GM08714 (cell line): ENCODE data around the gene PROK1.

Source experiments
- H3K4me3 ChIP-seq: fragments of 200-500 bp; sonication (Bioruptor generic); 2 replicates; pipeline ENCODE4 v1.5.1; 2014; ENCODE audit warnings: mild to moderate bottlenecking, low read length, inconsistent platforms
- ZNF274 ChIP-seq: IDR thresholded peaks from 2 replicates; pipeline ENCODE4 v1.6.1; 2012; ENCODE audit warnings: mild to moderate bottlenecking, low read depth, low read length

PROK1 gene

GRCh38 chr1:110465038-110465813 lies 14.3 kb downstream of the PROK1 start:
- no peak for TF ChIP-seq ZNF274
- no peak overlapping the region for H3K4me3 ChIP-seq

GRCh38 chr1:110465814-110466380 lies 14.9 kb downstream of the PROK1 start:
- no peak for TF ChIP-seq ZNF274
- H3K4me3 ChIP-seq, result no peak overlapping the region

DNA sequence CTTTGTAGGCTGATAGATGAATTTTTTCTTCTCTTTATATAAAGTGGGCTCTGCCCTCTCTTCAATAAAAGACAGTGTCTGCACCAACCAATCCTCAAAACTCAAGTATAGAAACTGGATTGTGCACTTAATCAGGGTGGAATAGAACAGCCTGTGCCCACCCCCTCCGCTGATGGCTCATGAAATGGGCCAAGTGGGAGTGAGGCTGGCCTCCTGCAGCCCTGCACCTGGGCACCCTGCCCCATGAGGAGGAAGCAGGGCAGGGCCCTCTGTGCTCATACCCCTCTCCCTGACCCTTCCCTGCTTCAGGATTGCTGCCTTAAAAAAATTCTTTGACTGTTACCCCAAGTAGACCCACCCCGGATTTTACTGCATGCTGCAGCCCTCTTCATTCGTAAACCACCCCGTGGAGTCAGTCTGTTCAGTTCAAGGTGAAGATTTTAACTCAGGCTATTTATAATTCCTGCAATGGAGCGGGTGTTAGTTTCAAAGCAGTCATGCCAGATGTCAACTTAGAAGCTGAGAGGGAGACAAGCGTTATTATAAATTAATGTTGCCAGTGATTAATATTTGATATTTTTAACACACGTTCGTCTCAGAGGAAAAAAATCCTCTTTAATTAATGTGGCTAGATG lies 15.8 kb downstream of the PROK1 start:
- H3K4me3 ChIP-seq, result no peak overlapping the region
- no peak for TF ChIP-seq ZNF274

- TF ChIP-seq ZNF274, result no peak
- H3K4me3 ChIP-seq, result no peak overlapping the region
Observed at GRCh38 chr1:110471131-110471530, 20.2 kb downstream of the PROK1 start.

DNA sequence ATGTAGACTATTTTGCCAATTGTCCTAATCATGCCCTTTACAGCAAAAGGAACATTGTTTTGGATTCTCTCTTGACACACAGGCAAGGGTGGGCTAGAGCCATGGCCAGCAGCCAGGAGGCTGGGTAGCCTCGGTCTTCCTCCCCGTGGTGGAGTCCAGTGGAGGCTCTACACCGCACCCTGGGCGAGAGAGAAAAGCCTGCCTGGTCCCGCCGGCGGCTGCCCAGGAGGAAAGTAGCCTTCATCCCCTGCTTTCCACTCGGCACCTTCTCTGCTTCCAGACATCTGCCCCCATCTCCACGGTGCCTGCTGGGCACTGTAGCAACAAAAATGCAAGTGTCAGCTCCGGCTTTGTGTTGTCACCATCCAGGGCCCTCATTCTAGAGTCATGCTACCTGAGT lies 21.6 kb downstream of the PROK1 start:
- no peak for TF ChIP-seq ZNF274
- no peak overlapping the region for H3K4me3 ChIP-seq

- TF ChIP-seq ZNF274, result no peak
- H3K4me3 ChIP-seq, result no peak overlapping the region
Observed at GRCh38 chr1:110474444-110474843, 23.5 kb downstream of the PROK1 start.

DNA sequence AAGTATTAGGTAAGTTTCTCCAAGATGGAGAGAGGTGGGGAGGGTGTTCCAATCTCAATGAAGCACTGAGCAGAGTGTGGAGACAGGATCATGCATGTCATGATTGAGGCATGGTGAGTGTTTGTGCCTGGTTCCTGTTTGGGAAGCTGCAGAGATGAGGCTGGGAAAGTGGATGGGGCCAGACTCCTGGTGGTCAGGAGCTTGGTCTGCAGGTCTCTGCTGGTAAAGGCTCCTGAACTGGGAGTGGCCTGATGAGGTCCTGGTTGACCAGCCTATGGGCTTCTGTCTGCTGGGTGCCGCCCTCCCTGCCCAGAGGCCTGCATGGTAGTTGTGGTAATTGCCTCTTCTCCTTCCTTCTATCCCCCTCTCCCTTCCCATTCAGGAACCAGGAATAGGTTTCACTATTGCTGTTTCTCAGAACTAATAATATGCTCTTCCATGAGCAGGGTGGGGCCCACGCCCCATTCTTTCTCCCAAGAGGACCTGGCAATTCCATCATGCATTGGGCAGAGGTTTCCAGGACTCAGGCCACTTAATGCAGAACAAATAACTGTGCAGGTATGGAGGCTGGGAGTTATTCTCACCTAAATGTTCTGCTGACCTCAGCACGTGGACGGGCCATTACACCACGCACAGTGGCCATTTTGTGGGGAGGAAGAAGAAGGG lies 24.5 kb downstream of the PROK1 start:
- TF ChIP-seq ZNF274, result no peak
- no peak overlapping the region for H3K4me3 ChIP-seq

- no peak for TF ChIP-seq ZNF274
- H3K4me3 ChIP-seq, result no peak overlapping the region
Observed at GRCh38 chr1:110476028-110476765, 25.2 kb downstream of the PROK1 start.

GRCh38 chr1:110477041-110477440 lies 26.1 kb downstream of the PROK1 start:
- TF ChIP-seq ZNF274, result no peak
- H3K4me3 ChIP-seq, result no peak overlapping the region

GRCh38 chr1:110477445-110477957 lies 26.6 kb downstream of the PROK1 start:
- H3K4me3 ChIP-seq, result no peak overlapping the region
- TF ChIP-seq ZNF274, result no peak

DNA sequence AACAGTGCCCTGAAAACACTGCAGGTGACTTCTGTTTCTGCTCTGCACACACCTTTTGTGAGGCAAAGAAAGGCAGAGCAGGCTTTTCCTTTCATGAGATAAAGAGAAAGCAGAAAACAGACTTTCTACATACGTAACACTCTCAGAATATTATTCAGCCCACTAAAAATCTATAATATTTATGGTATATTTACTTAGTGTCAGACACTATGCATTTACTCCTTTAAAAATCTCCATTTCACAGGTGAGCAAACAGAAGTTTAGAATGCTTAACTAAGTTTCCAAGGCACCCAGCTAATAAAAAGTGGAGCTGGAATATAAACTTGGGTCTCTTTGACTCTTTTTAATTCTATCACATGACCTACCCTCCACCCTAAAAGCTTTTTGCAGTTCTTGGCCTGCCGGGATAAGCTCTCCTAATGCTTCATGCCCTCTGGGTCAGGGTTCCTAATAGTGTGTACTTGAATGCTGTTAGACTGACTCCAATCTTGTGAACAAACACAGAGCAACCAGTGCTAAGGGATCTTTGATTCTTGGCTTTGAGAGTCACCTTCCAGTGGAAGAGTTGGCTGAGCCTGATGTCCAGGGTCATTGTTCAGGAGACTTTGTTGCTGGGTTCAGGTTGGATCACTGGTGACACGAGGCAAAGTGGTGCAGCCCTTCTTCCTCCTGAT lies 27.2 kb downstream of the PROK1 start:
- no peak for TF ChIP-seq ZNF274
- H3K4me3 ChIP-seq, result no peak overlapping the region

GRCh38 chr1:110478886-110479285 lies 27.9 kb downstream of the PROK1 start:
- H3K4me3 ChIP-seq, result no peak overlapping the region
- no peak for TF ChIP-seq ZNF274

GRCh38 chr1:110480356-110481096 lies 29.6 kb downstream of the PROK1 start:
- no peak overlapping the region for H3K4me3 ChIP-seq
- no peak for TF ChIP-seq ZNF274
